NCI-H1436 treated with DMSO at 0.1 percent for 48 hours (cell line): ENCODE data around the gene CAPG.

Experiments
- DNase-seq: peaks from one replicate; lab custom pipeline; 2025; lab: John Stamatoyannopoulos, UW

The CAPG gene

GRCh38 chr2:85356186-85356585 is 54.0 kb downstream of the CAPG start:
- DNase-seq, result no peak

- DNase-seq, result no peak
These were observed 54.6 kb downstream of the CAPG start for GRCh38 chr2:85355521-85355920.

GRCh38 chr2:85355073-85355410 is 55.1 kb downstream of the CAPG start:
- DNase-seq, result no peak

GRCh38 chr2:85354286-85355072 is 55.7 kb downstream of the CAPG start, which contains the start of the genes ELMOD3 and RETSAT:
Gene ELMOD3, plus strand, starts transcription at chr2:85354769. Its CDS starts 2,430 bp downstream, at chr2:85357199.
Gene RETSAT, minus strand, starts transcription at chr2:85354528. Its CDS starts 21 bp downstream, at chr2:85354507.
- peak; percentile 91 for DNase-seq

- DNase-seq, result no peak
These were observed 56.3 kb downstream of the CAPG start for GRCh38 chr2:85353876-85354285.

- DNase-seq, result no peak
These were observed 62.6 kb downstream of the CAPG start for GRCh38 chr2:85347599-85347998.
